HEK293 (cell line): Measurements from ENCODE around the gene AATF.

Source experiments
- IKZF3 ChIP-seq: fragments of 450-650 bp; IDR thresholded peaks from 2 replicates; pipeline ENCODE4 v1.5.0; 2018; ENCODE audit warnings: missing biosample characterization, mild to moderate bottlenecking, missing genetic modification characterization, moderate library complexity
- KLF10 ChIP-seq: fragments of 450-650 bp; IDR thresholded peaks from 2 replicates; pipeline ENCODE4 v1.5.1; 2018; ENCODE audit warnings: missing biosample characterization, mild to moderate bottlenecking, missing genetic modification characterization
- KLF16 ChIP-seq: fragments of 450-650 bp; formaldehyde crosslinking; IDR thresholded peaks from 2 replicates; pipeline ENCODE4 v1.5.1; 2017; ENCODE audit warnings: missing biosample characterization, missing genetic modification characterization
- KLF7 ChIP-seq: fragments of 450-650 bp; formaldehyde crosslinking; IDR thresholded peaks from 2 replicates; pipeline ENCODE4 v1.5.1; 2016; ENCODE audit warnings: missing biosample characterization, missing genetic modification characterization, borderline replicate concordance
- OSR2 ChIP-seq: fragments of 450-650 bp; formaldehyde crosslinking; IDR thresholded peaks from 2 replicates; pipeline ENCODE4 v1.5.1; 2016; ENCODE audit warnings: missing biosample characterization, missing genetic modification characterization
- PATZ1 ChIP-seq: fragments of 450-650 bp; formaldehyde crosslinking; IDR thresholded peaks from 2 replicates; pipeline ENCODE4 v1.5.1; 2016; ENCODE audit warnings: missing biosample characterization, missing genetic modification characterization
- RBAK ChIP-seq: fragments of 450-650 bp; formaldehyde crosslinking; IDR thresholded peaks from 2 replicates; pipeline ENCODE4 v1.5.1; 2016; ENCODE audit warnings: missing biosample characterization, missing genetic modification characterization
- SCRT1 ChIP-seq: fragments of 450-650 bp; formaldehyde crosslinking; IDR thresholded peaks from 2 replicates; pipeline ENCODE4 v1.5.1; 2016; ENCODE audit warnings: missing biosample characterization, missing genetic modification characterization, borderline replicate concordance
- SP2 ChIP-seq: fragments of 450-650 bp; formaldehyde crosslinking; IDR thresholded peaks from 2 replicates; pipeline ENCODE4 v1.5.1; 2016; ENCODE audit warnings: missing biosample characterization, missing genetic modification characterization
- SP7 ChIP-seq: fragments of 450-650 bp; formaldehyde crosslinking; IDR thresholded peaks from 2 replicates; pipeline ENCODE4 v1.5.1; 2016; ENCODE audit warnings: missing biosample characterization, missing genetic modification characterization
- ZBTB17 ChIP-seq: fragments of 450-650 bp; formaldehyde crosslinking; IDR thresholded peaks from 2 replicates; pipeline ENCODE4 v1.5.1; 2016; ENCODE audit warnings: missing biosample characterization, missing genetic modification characterization
- ZBTB21 ChIP-seq: fragments of 450-650 bp; formaldehyde crosslinking; IDR thresholded peaks from 2 replicates; pipeline ENCODE4 v1.5.1; 2017; ENCODE audit warnings: missing biosample characterization, missing genetic modification characterization
- ZNF121 ChIP-seq: fragments of 450-650 bp; formaldehyde crosslinking; IDR thresholded peaks from 2 replicates; pipeline ENCODE4 v1.5.1; 2016; ENCODE audit warnings: missing biosample characterization, missing genetic modification characterization
- ZNF132 ChIP-seq: fragments of 450-650 bp; formaldehyde crosslinking; IDR thresholded peaks from 2 replicates; pipeline ENCODE4 v1.5.1; 2017; ENCODE audit warnings: missing biosample characterization, missing genetic modification characterization, borderline replicate concordance
- ZNF248 ChIP-seq: fragments of 450-650 bp; formaldehyde crosslinking; IDR thresholded peaks from 2 replicates; pipeline ENCODE4 v1.5.1; 2017; ENCODE audit warnings: missing biosample characterization, missing genetic modification characterization
- ZNF274 ChIP-seq, 2 experiments: fragments of 200-500 bp in 1 of 2; fragments of 450-650 bp in 1 of 2; sonication (Bioruptor generic) in 1 of 2; formaldehyde crosslinking in 1 of 2; IDR thresholded peaks; 2 replicates each; pipeline versions ENCODE4 v1.5.1 to v1.6.1; 2014 to 2016; ENCODE audit warnings: borderline replicate concordance in 1 of 2, inconsistent platforms in 1 of 2, low read length in 1 of 2, missing biosample characterization in 1 of 2, missing genetic modification characterization in 1 of 2
- ZNF324 ChIP-seq: fragments of 450-650 bp; formaldehyde crosslinking; IDR thresholded peaks from 2 replicates; pipeline ENCODE4 v1.5.1; 2016; ENCODE audit warnings: missing biosample characterization, missing genetic modification characterization
- ZNF449 ChIP-seq: fragments of 450-650 bp; formaldehyde crosslinking; IDR thresholded peaks from 2 replicates; pipeline ENCODE4 v1.5.1; 2017; ENCODE audit warnings: missing biosample characterization, mild to moderate bottlenecking, missing genetic modification characterization, moderate library complexity
- ZNF488 ChIP-seq: fragments of 450-650 bp; formaldehyde crosslinking; IDR thresholded peaks from 2 replicates; pipeline ENCODE4 v1.5.1; 2016; ENCODE audit warnings: missing biosample characterization, missing genetic modification characterization
- ZNF501 ChIP-seq: fragments of 450-650 bp; formaldehyde crosslinking; IDR thresholded peaks from 2 replicates; pipeline ENCODE4 v1.5.1; 2016; ENCODE audit warnings: missing biosample characterization, missing genetic modification characterization
- ZNF510 ChIP-seq: fragments of 450-650 bp; formaldehyde crosslinking; IDR thresholded peaks from 2 replicates; pipeline ENCODE4 v1.5.1; 2018; ENCODE audit warnings: mild to moderate bottlenecking, missing genetic modification characterization, missing biosample characterization; ENCODE audit not compliant: insufficient replicate concordance
- ZNF544 ChIP-seq: fragments of 450-650 bp; formaldehyde crosslinking; IDR thresholded peaks from 2 replicates; pipeline ENCODE4 v1.5.0; 2017; ENCODE audit warnings: missing biosample characterization, missing genetic modification characterization
- ZNF555 ChIP-seq: fragments of 450-650 bp; formaldehyde crosslinking; conservative IDR thresholded peaks from 2 replicates; pipeline ENCODE4 v1.5.1; 2017; ENCODE audit warnings: missing biosample characterization, mild to moderate bottlenecking, missing genetic modification characterization, inconsistent platforms
- ZNF610 ChIP-seq: fragments of 450-650 bp; formaldehyde crosslinking; IDR thresholded peaks from 2 replicates; pipeline ENCODE4 v1.5.1; 2016; ENCODE audit warnings: missing biosample characterization, missing genetic modification characterization, borderline replicate concordance
- ZNF623 ChIP-seq: fragments of 450-650 bp; formaldehyde crosslinking; IDR thresholded peaks from 2 replicates; pipeline ENCODE4 v1.5.1; 2016; ENCODE audit warnings: missing biosample characterization, missing genetic modification characterization
- ZNF645 ChIP-seq: fragments of 450-650 bp; formaldehyde crosslinking; IDR thresholded peaks from 2 replicates; pipeline ENCODE4; 2016; ENCODE audit warnings: missing biosample characterization, missing genetic modification characterization
- ZNF658 ChIP-seq: fragments of 450-650 bp; formaldehyde crosslinking; IDR thresholded peaks from 2 replicates; pipeline ENCODE4; 2016; ENCODE audit warnings: missing biosample characterization, missing genetic modification characterization
- ZNF707 ChIP-seq: fragments of 450-650 bp; formaldehyde crosslinking; IDR thresholded peaks from 2 replicates; pipeline ENCODE4 v1.5.1; 2016; ENCODE audit warnings: missing biosample characterization, missing genetic modification characterization
- ZNF791 ChIP-seq: fragments of 450-650 bp; formaldehyde crosslinking; IDR thresholded peaks from 2 replicates; pipeline ENCODE4 v1.5.1; 2016; ENCODE audit warnings: missing biosample characterization, missing genetic modification characterization
- ZSCAN30 ChIP-seq: fragments of 450-650 bp; IDR thresholded peaks from 2 replicates; pipeline ENCODE4 v1.5.1; 2018; ENCODE audit warnings: missing biosample characterization, mild to moderate bottlenecking, missing genetic modification characterization, moderate library complexity
- ZSCAN5A ChIP-seq: fragments of 450-650 bp; formaldehyde crosslinking; IDR thresholded peaks from 2 replicates; pipeline ENCODE4 v1.5.1; 2016; ENCODE audit warnings: missing biosample characterization, missing genetic modification characterization
- TF ChIP-seq, protein P1 (sequence below): fragments of 450-650 bp; formaldehyde crosslinking; IDR thresholded peaks from 2 replicates; pipeline ENCODE4 v1.5.1; 2016; ENCODE audit warnings: missing biosample characterization, missing genetic modification characterization

Gene AATF

DNA sequence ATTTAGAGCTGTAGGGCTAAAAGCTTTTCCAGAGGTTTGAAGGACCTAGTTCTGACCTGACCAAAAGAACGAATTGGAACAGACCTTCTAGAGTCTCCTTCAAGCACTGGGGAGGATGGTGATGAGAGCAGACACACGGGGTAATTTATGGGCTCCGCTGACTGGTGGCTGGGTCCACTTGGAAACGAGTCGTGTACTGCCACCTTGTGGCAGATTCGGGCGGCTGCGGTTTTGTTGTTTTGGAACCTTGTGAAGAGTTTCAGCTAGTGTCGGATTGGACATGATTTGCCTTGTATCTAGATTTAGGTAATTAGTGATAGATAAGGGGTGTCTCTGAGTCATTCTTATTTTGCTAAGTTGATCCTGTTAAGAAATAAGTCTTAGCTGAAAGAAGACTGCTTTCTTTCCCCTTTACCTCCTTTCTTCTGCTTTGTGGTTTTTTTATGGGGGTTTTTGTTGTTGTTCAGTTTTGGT, 98.9 kb downstream of the AATF start (continued):
- TF ChIP-seq ZNF555 (tag by site-specific recombination): no peak
- no peak for TF ChIP-seq IKZF3 (tag by site-specific recombination)
- no peak for TF ChIP-seq ZNF488 (tag by site-specific recombination)
- peak; percentile 77; the same call in 1 of the 2 replicates for TF ChIP-seq SP7 (tag by site-specific recombination)
- TF ChIP-seq ZNF610: no peak
- no peak for TF ChIP-seq ZNF791 (tag by site-specific recombination)
- TF ChIP-seq ZNF544 (tag by site-specific recombination): no peak
- TF ChIP-seq ZNF121: no peak
- TF ChIP-seq ZNF645 (tag by site-specific recombination): no peak
- no peak for TF ChIP-seq ZNF707 (tag by site-specific recombination)
- TF ChIP-seq ZSCAN30 (tag by site-specific recombination): 0 out of 2 replicates have a peak, but pooled peaks have one; percentile 47
- no peak for TF ChIP-seq RBAK (tag by site-specific recombination)
- TF ChIP-seq KLF16 (tag by site-specific recombination): no peak
- no peak for TF ChIP-seq ZSCAN5A
- TF ChIP-seq ZNF501: 0 out of 2 replicates have a peak, but pooled peaks have one; percentile 55
- TF ChIP-seq ZNF623 (tag by site-specific recombination): no peak
- peak; percentile 32; the same call in 1 of the 2 replicates for TF ChIP-seq PATZ1 (tag by site-specific recombination)
- no peak for TF ChIP-seq SP2 (tag by site-specific recombination)
- no peak for TF ChIP-seq KLF10
- TF ChIP-seq ZNF449 (tag by site-specific recombination): no peak
- no peak for TF ChIP-seq ZNF658 (tag by site-specific recombination)
- TF ChIP-seq, protein P1, sequence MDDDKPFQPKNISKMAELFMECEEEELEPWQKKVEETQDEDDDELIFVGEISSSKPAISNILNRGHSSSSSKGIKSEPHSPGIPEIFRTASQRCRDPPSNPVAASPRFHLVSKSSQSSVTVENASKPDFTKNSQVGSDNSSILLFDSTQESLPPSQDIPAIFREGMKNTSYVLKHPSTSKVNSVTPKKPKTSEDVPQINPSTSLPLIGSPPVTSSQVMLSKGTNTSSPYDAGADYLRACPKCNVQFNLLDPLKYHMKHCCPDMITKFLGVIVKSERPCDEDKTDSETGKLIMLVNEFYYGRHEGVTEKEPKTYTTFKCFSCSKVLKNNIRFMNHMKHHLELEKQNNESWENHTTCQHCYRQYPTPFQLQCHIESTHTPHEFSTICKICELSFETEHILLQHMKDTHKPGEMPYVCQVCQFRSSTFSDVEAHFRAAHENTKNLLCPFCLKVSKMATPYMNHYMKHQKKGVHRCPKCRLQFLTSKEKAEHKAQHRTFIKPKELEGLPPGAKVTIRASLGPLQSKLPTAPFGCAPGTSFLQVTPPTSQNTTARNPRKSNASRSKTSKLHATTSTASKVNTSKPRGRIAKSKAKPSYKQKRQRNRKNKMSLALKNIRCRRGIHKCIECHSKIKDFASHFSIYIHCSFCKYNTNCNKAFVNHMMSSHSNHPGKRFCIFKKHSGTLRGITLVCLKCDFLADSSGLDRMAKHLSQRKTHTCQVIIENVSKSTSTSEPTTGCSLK (tag by site-specific recombination): no peak
- no peak for TF ChIP-seq ZNF248 (tag by site-specific recombination)
- no peak for TF ChIP-seq KLF7 (tag by site-specific recombination)
- TF ChIP-seq ZBTB17 (tag by site-specific recombination): peak; percentile 63; the same call in 1 of the 2 replicates
- TF ChIP-seq SCRT1: no peak
- TF ChIP-seq ZNF324 (tag by site-specific recombination): no peak
- TF ChIP-seq ZNF274 (IDR thresholded peaks at IDR 0.05; ENCODE audit: low read length): no peak
- TF ChIP-seq ZNF274 (tag by site-specific recombination; IDR thresholded peaks at IDR 0.05; ENCODE audit: borderline replicate concordance): no peak
- no peak for TF ChIP-seq OSR2 (tag by site-specific recombination)
- TF ChIP-seq ZNF132: no peak
- TF ChIP-seq ZNF510 (tag by site-specific recombination): no peak
- TF ChIP-seq ZBTB21: no peak
